ENCODE data around the gene FGF19. TPM values are rescaled to one million over a fixed set of nuclear protein-coding genes. Genes with fewer than 3 reads are reported as not detected.

The FGF19 gene
- total RNA-seq, 1 experiment from 2014 or later, result 17.6 TPM

DNA sequence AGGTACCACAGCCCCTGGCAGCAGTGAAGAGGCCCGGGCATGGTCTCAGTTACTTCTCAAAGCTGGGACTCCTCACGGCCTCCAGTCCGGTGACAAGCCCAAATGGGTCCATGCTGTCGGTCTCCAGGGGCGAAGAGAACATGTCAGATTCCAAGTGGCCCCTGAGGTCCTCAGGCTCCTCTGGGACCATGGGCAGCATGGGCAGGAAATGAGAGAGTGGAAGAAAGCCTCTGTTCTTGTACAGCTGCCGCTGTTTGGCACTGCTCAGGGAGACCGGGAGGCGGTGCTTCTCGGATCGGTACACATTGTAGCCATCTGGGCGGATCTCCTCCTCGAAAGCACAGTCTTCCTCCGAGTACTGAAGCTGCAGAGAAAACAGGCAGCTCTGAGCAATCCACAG, 4.6 kb downstream of the FGF19 start (continued):
- TF ChIP-seq ZNF423 (CRISPR knock-in tag; IDR thresholded peaks at IDR 0.05) (no peak), JUN (CRISPR knock-in tag; IDR thresholded peaks at IDR 0.05) (no peak), CBFB (CRISPR knock-in tag; IDR thresholded peaks at IDR 0.05; ENCODE audit: low read depth) (no peak), TCF7 (CRISPR knock-in tag; IDR thresholded peaks at IDR 0.05; ENCODE audit: low read depth) (no peak), ZNF121 (CRISPR knock-in tag; IDR thresholded peaks at IDR 0.05) (no peak)
- TF ChIP-seq, protein P1, sequence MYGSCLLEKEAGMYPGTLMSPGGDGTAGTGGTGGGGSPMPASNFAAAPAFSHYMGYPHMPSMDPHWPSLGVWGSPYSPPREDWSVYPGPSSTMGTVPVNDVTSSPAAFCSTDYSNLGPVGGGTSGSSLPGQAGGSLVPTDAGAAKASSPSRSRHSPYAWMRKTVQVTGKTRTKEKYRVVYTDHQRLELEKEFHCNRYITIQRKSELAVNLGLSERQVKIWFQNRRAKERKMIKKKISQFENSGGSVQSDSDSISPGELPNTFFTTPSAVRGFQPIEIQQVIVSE (CRISPR knock-in tag; IDR thresholded peaks at IDR 0.05; ENCODE audit: borderline replicate concordance), result no peak
- TF ChIP-seq, protein P2, sequence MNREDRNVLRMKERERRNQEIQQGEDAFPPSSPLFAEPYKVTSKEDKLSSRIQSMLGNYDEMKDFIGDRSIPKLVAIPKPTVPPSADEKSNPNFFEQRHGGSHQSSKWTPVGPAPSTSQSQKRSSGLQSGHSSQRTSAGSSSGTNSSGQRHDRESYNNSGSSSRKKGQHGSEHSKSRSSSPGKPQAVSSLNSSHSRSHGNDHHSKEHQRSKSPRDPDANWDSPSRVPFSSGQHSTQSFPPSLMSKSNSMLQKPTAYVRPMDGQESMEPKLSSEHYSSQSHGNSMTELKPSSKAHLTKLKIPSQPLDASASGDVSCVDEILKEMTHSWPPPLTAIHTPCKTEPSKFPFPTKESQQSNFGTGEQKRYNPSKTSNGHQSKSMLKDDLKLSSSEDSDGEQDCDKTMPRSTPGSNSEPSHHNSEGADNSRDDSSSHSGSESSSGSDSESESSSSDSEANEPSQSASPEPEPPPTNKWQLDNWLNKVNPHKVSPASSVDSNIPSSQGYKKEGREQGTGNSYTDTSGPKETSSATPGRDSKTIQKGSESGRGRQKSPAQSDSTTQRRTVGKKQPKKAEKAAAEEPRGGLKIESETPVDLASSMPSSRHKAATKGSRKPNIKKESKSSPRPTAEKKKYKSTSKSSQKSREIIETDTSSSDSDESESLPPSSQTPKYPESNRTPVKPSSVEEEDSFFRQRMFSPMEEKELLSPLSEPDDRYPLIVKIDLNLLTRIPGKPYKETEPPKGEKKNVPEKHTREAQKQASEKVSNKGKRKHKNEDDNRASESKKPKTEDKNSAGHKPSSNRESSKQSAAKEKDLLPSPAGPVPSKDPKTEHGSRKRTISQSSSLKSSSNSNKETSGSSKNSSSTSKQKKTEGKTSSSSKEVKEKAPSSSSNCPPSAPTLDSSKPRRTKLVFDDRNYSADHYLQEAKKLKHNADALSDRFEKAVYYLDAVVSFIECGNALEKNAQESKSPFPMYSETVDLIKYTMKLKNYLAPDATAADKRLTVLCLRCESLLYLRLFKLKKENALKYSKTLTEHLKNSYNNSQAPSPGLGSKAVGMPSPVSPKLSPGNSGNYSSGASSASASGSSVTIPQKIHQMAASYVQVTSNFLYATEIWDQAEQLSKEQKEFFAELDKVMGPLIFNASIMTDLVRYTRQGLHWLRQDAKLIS (CRISPR knock-in tag; IDR thresholded peaks at IDR 0.05; ENCODE audit: borderline replicate concordance), result no peak
- TF ChIP-seq, protein P3, sequence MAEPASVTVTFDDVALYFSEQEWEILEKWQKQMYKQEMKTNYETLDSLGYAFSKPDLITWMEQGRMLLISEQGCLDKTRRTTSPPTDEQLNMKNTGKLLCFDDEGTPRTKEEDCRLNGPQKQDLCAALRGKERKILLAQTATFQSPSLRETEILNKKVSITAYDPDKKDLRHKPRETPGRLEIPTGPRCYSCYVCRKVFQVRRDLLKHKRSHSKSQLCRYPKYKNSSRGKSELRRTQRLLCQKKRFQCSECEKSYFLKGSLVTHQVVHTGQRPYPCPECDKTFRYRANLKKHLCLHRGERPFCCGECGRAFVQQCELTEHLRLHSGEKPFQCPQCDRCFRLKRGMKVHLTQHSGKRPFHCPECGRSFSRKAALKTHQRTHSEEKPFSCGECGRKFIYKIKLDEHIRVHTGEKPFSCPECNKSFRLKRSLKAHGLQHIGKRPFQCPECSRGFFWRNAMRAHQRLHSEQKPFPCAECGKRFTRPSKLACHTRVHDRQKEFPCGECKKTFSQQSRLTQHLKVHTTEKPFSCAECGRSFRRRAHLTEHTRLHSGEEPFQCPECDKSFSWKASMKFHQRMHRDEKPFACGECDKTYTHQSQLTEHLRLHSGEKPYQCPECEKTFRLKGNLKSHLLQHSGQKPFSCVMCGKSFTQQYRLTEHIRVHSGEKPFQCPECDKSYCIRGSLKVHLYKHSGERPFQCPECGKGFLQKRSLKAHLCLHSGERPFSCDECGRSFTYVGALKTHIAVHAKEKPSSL (CRISPR knock-in tag; conservative IDR thresholded peaks at IDR 0.05), result no peak

DNA sequence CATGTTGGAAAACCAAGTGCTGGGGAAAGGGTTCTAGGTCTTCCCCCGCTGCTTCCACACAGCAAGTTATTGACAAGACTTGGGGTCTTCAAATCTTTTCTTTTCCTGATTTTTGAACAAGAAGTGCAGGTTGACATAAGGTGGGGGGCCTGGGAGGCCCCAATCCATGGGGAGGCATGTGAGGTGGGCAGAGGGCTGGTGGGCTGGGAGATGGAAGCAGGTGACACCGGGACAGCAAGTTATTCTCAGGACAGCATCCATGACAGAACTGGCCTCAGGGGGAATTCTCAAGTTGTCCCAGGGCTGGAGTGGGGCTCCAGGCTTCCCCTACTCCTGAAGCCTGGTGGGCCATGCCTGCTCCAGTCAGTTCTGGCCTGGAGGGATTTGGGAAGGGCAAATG, 5.5 kb downstream of the FGF19 start:
- peaks cover 46% of the 10 kb centered on the region for H3K4me1 Mint-ChIP-seq
- no peaks in the 10 kb centered on the region for H3K27me3 Mint-ChIP-seq (ENCODE audit: low read depth)
- ChIA-PET POLR2A (no interaction called here), CTCF (interaction anchor here (0.6 kb wide), 1 partner anchor 479 kb away, joined by 4 read pairs; no protein-coding TSS in a partner anchor)
- no peak overlapping the region for H3K27ac Mint-ChIP-seq
- ATAC-seq (no peak), DNase-seq (ENCODE audit: low spot score) (no peak)
- no peak overlapping the region for H3K4me3 Mint-ChIP-seq
- TF ChIP-seq NFYB (CRISPR knock-in tag; conservative IDR thresholded peaks at IDR 0.05; ENCODE audit: low read depth), result no peak
- TF ChIP-seq, protein P4, sequence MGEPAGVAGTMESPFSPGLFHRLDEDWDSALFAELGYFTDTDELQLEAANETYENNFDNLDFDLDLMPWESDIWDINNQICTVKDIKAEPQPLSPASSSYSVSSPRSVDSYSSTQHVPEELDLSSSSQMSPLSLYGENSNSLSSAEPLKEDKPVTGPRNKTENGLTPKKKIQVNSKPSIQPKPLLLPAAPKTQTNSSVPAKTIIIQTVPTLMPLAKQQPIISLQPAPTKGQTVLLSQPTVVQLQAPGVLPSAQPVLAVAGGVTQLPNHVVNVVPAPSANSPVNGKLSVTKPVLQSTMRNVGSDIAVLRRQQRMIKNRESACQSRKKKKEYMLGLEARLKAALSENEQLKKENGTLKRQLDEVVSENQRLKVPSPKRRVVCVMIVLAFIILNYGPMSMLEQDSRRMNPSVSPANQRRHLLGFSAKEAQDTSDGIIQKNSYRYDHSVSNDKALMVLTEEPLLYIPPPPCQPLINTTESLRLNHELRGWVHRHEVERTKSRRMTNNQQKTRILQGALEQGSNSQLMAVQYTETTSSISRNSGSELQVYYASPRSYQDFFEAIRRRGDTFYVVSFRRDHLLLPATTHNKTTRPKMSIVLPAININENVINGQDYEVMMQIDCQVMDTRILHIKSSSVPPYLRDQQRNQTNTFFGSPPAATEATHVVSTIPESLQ (CRISPR knock-in tag; IDR thresholded peaks at IDR 0.05), result no peak
- TF ChIP-seq, protein P5, sequence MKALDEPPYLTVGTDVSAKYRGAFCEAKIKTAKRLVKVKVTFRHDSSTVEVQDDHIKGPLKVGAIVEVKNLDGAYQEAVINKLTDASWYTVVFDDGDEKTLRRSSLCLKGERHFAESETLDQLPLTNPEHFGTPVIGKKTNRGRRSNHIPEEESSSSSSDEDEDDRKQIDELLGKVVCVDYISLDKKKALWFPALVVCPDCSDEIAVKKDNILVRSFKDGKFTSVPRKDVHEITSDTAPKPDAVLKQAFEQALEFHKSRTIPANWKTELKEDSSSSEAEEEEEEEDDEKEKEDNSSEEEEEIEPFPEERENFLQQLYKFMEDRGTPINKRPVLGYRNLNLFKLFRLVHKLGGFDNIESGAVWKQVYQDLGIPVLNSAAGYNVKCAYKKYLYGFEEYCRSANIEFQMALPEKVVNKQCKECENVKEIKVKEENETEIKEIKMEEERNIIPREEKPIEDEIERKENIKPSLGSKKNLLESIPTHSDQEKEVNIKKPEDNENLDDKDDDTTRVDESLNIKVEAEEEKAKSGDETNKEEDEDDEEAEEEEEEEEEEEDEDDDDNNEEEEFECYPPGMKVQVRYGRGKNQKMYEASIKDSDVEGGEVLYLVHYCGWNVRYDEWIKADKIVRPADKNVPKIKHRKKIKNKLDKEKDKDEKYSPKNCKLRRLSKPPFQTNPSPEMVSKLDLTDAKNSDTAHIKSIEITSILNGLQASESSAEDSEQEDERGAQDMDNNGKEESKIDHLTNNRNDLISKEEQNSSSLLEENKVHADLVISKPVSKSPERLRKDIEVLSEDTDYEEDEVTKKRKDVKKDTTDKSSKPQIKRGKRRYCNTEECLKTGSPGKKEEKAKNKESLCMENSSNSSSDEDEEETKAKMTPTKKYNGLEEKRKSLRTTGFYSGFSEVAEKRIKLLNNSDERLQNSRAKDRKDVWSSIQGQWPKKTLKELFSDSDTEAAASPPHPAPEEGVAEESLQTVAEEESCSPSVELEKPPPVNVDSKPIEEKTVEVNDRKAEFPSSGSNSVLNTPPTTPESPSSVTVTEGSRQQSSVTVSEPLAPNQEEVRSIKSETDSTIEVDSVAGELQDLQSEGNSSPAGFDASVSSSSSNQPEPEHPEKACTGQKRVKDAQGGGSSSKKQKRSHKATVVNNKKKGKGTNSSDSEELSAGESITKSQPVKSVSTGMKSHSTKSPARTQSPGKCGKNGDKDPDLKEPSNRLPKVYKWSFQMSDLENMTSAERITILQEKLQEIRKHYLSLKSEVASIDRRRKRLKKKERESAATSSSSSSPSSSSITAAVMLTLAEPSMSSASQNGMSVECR (CRISPR knock-in tag; IDR thresholded peaks at IDR 0.05; ENCODE audit: borderline replicate concordance), result no peak
- H3K36me3 Mint-ChIP-seq, result peaks cover 13% of the 10 kb centered on the region
- H3K9me3 Mint-ChIP-seq, result no peaks in the 10 kb centered on the region

Measured in WTC11 (cell line).